CD4-positive, alpha-beta memory T cell (primary cell): ENCODE measurements around the gene DNAJB11. TPM values are rescaled to one million over a fixed set of nuclear protein-coding genes. Genes with fewer than 3 reads are reported as not detected.
A peak's percentile ranks its signal among the peaks of the same experiment; 100 is the strongest.

Experiments
- CTCF ChIA-PET: fragments of 350-600 bp; sonication (Branson Sonifier 250); formaldehyde crosslinking; loops from one replicate; lab custom pipeline; 2021; ENCODE audit warnings: inconsistent platforms; ENCODE audit not compliant: partially characterized antibody; lab: Charles Lee
- POLR2A ChIA-PET: fragments of 350-600 bp; sonication (Branson Sonifier 250); formaldehyde crosslinking; loops from one replicate; lab custom pipeline; 2021; ENCODE audit not compliant: partially characterized antibody; lab: Charles Lee
- DNase-seq, 5 donors: peaks; one replicate each; pipeline versions ENCODE4 v3.0.0 to v3.0.0-alpha.2; 2020 to 2022; ENCODE audit warnings: mixed read lengths in 1 of 5
- H3K27ac ChIP-seq: one replicate; pipeline ENCODE4 v1.7.0; 2013; ENCODE audit warnings: low read depth, low read length
- H3K27me3 ChIP-seq: 2 replicates; pipeline ENCODE4 v1.7.0; 2013; ENCODE audit warnings: mild to moderate bottlenecking, low read length, moderate library complexity; ENCODE audit not compliant: insufficient read depth
- H3K36me3 ChIP-seq: 2 replicates; pipeline ENCODE4 v1.7.0; 2013; ENCODE audit warnings: mild to moderate bottlenecking, low read length, moderate library complexity; ENCODE audit not compliant: insufficient read depth
- H3K4me1 ChIP-seq: 2 replicates; pipeline ENCODE4 v1.7.0; 2013; ENCODE audit warnings: mild to moderate bottlenecking, low read length, moderate library complexity; ENCODE audit not compliant: insufficient read depth
- H3K4me3 ChIP-seq, 2 donors: one replicate each; pipeline ENCODE4 v1.7.0; 2013; ENCODE audit warnings: low read length in 2 of 2, mild to moderate bottlenecking in 1 of 2
- H3K9me3 ChIP-seq, 2 donors: one replicate each; pipeline ENCODE4 v1.7.0; 2013; ENCODE audit warnings: low read length in 2 of 2, control low read depth in 1 of 2; ENCODE audit not compliant: control insufficient read depth in 1 of 2
- H3K27ac Mint-ChIP-seq, 7 donors: one replicate each; pipeline ENCODE4 v1.8.0; 2020 to 2021; ENCODE audit warnings: mixed read lengths in 7 of 7, mild to moderate bottlenecking in 6 of 7, inconsistent platforms in 3 of 7, moderate library complexity in 3 of 7
- H3K27me3 Mint-ChIP-seq, 2 donors: one replicate each; pipeline ENCODE4 v1.8.0; 2020 to 2021; ENCODE audit warnings: mixed read lengths in 2 of 2
- H3K36me3 Mint-ChIP-seq, 2 donors: one replicate each; pipeline ENCODE4 v1.8.0; 2020 to 2021; ENCODE audit warnings: mixed read lengths in 2 of 2, inconsistent platforms in 1 of 2, mild to moderate bottlenecking in 1 of 2
- H3K4me1 Mint-ChIP-seq, 4 donors: one replicate each; pipeline ENCODE4 v1.8.0; 2020 to 2021; ENCODE audit warnings: mixed read lengths in 4 of 4, mild to moderate bottlenecking in 1 of 4
- H3K4me3 Mint-ChIP-seq, 8 donors: one replicate each; pipeline ENCODE4 v1.8.0; 2020 to 2021; ENCODE audit warnings: mixed read lengths in 8 of 8, mild to moderate bottlenecking in 7 of 8, moderate library complexity in 6 of 8, inconsistent platforms in 3 of 8
- H3K9me3 Mint-ChIP-seq, 8 donors: one replicate each; pipeline ENCODE4 v1.8.0; 2020 to 2021; ENCODE audit warnings: mixed read lengths in 8 of 8, mild to moderate bottlenecking in 5 of 8, inconsistent platforms in 3 of 8, moderate library complexity in 1 of 8
- intact Hi-C: fragments of 100-400 bp; cut with micrococcal nuclease; formaldehyde crosslinking; loops from one replicate; pipeline ENCODE4 v1.15.1; 2023
- polyA plus RNA-seq, 2 donors: library from polyadenylated mRNA; unstranded; fragments of 300-500 nt; fragmentation: Illumina TruSeq; gene quantifications; one replicate each; pipeline ENCODE4 v1.2.3, GENCODE V29; 2021
- total RNA-seq, 2 experiments: library from RNA; stranded (reverse); gene quantifications; one replicate each; pipeline ENCODE4 v1.2.3, GENCODE V29; 2021

The DNAJB11 gene
- 10 to 100 TPM; 34.0 to 38.6 TPM for total RNA-seq
- 10 to 100 TPM; 37.6 to 40.0 TPM for polyA plus RNA-seq

DNA sequence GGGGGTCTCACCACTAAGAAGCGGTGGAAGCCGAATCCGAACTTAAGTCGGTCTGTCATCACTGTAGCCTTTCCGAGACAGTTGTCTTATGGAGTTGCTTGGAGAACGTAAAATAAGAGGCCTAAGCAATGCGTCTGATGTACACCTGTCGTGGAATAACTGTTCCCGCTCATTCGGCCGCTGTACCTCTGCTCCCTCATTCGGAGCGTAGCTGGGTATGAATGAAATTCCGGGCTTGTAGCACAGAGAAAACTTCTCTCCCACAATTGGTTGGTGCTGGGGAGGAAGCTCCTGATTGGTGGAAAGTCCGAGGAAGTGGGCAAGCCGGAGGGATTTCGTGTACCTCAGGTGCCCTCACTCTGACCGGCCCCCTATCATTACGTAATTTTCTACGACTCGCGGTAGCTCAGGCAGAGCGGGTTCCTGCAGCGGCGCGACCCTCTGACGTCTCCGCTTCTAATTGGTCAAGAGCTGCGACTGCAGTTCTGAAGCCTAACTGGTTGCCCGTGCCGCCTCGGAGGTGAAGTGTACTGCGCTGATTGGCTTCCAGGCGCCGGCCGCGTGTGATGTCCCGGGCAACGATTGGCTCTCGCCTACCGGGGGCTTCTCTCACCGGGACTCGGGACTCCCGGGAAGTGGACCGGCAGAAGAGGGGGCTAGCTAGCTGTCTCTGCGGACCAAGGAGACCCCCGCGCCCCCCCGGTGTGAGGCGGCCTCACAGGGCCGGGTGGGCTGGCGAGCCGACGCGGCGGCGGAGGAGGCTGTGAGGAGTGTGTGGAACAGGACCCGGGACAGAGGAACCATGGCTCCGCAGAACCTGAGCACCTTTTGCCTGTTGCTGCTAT lies at the start of gene DNAJB11:
DNAJB11 (plus strand) TSS at position 625 of the 845 bp plus-strand sequence; CDS start at position 803, 178 bp downstream.
- H3K4me3 ChIP-seq = peak within 1 kb of the TSS; percentile 71 to 93
- H3K4me1 Mint-ChIP-seq = peaks cover 30 to 71% (median 45%) of the 10 kb centered on the region in 4 donors
- H3K27ac Mint-ChIP-seq = peak within 1 kb of the TSS; percentile 95 to 99 (median 98)
- ChIA-PET CTCF (interaction anchor here (1.0 to 5.2 kb wide), 8 partner anchors 15 to 632 kb away, joined by 3 to 56 read pairs (median 4); partner anchors contain the start of genes EIF4A2 and TRA2B), POLR2A (interaction anchor here (0.6 to 8.5 kb wide), 20 partner anchors 9 to 1069 kb away, joined by 3 to 100 read pairs (median 4); partner anchors contain the start of genes EIF4A2, RPL39L, SENP2 and TRA2B)
- peaks cover 0 to 2% (median 0%) of the 10 kb centered on the region in 8 donors for H3K9me3 Mint-ChIP-seq
- H3K27me3 Mint-ChIP-seq = no peaks in the 10 kb centered on the region
- DNase-seq = peak; percentile 96 to 100 (median 99)
- H3K4me1 ChIP-seq = peaks cover 37% of the 10 kb centered on the region
- H3K27me3 ChIP-seq = no peaks in the 10 kb centered on the region
- peaks cover 7% of the 10 kb centered on the region for H3K36me3 ChIP-seq
- H3K36me3 Mint-ChIP-seq = peaks cover 15 to 44% of the 10 kb centered on the region in 2 donors
- H3K27ac ChIP-seq = peak within 1 kb of the TSS; percentile 91
- H3K4me3 Mint-ChIP-seq = peak within 1 kb of the TSS; percentile 89 to 100 (median 94)
- no peaks in the 10 kb centered on the region for H3K9me3 ChIP-seq
- intact Hi-C loops = loop anchor here (1.0 to 2.0 kb wide), 4 partner anchors 20 to 984 kb away; partner anchors contain the start of genes EIF4A2, RFC4 and SENP2

DNA sequence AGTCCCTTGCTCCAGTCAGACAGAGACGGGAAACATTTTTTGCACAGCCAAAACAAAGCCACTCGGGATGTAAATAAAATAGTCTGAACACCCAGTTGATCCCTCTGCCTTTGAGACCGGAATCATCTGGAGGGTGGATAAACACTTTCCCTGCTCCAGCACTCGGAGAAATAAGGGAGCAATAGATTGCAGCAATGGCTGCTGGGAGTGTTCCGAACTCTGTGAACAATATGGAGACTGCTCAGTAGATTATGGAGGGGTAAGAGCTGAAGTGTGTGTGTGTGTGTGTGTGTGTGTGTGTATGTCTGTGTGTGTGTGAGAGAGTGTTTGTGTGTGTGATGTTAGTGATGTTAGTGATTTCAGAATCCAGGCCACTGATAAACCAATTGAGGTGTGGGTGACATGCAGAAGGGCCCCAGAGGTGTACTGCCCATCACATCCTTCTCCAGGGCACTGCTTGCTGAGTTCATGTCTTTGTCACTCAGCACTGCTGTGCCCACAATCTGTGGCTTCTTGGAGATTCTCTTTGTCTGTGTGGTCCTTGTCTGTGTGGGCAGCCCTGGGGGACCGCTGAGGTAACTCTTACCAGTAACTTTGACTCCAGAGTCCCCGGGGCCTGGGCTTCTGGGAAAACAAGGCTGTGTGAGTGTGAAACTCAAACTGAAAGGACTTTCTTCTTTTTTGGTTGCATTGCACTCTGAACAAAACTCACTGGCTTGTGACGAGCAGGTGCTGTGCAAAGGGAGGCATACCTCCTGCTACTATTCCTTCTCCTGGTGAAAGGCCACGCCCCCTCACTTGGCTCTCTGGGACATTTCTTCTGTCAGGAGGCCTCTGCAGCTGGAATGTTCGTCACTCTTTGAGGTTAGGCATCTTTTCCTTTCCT lies 49.3 kb upstream of the DNAJB11 start:
- CTCF ChIA-PET = interaction anchor here (3.7 kb wide), 1 partner anchor 19 kb away, joined by 61 read pairs; no protein-coding TSS in a partner anchor
- peak overlapping the region in 2 of 8 donors; percentile 29 to 53 for H3K4me3 Mint-ChIP-seq
- peaks cover 0 to 4% of the 10 kb centered on the region in 2 donors for H3K36me3 Mint-ChIP-seq
- peaks cover 35 to 63% (median 49%) of the 10 kb centered on the region in 4 donors for H3K4me1 Mint-ChIP-seq
- Histone ChIP-seq H3K4me3 (no peak overlapping the region), H3K27me3 (no peaks in the 10 kb centered on the region), H3K27ac (no peak overlapping the region), H3K9me3 (no peaks in the 10 kb centered on the region), H3K36me3 (no peaks in the 10 kb centered on the region), H3K4me1 (peaks cover 57% of the 10 kb centered on the region)
- intact Hi-C loops = no loop called here
- H3K27ac Mint-ChIP-seq = peak overlapping the region; percentile 16 to 96 (median 57)
- DNase-seq = no peak
- no peaks in the 10 kb centered on the region for H3K9me3 Mint-ChIP-seq
- POLR2A ChIA-PET = interaction anchor here (3.2 kb wide), 1 partner anchor 13 kb away, joined by 26 read pairs; no protein-coding TSS in a partner anchor
- H3K27me3 Mint-ChIP-seq = no peaks in the 10 kb centered on the region

DNA sequence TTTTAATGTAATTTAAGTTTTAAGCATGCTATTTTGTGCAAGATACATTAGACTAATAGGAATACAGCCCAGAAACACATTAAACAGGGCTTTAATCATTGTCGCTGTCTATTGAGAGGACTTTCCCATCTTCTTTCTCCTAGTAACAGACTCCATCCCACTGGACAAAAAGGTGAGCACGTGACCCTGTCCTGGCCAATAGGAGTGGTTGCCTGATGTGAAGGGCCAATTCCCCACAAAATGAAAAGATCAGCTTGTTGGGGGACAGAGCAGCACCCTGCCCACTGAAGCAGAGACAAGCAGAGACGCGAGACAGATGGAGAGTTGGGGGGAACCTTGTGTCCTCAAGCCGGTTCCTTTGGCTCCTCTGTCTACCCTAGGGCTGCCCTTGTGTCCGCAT lies 47.5 kb upstream of the DNAJB11 start:
- Histone ChIP-seq H3K36me3 (no peaks in the 10 kb centered on the region), H3K27ac (no peak overlapping the region), H3K9me3 (no peaks in the 10 kb centered on the region), H3K4me3 (no peak overlapping the region), H3K4me1 (peaks cover 39% of the 10 kb centered on the region), H3K27me3 (no peaks in the 10 kb centered on the region)
- Mint-ChIP-seq H3K36me3 (peaks cover 0 to 10% of the 10 kb centered on the region in 2 donors), H3K27me3 (no peaks in the 10 kb centered on the region), H3K4me1 (peaks cover 25 to 44% (median 34%) of the 10 kb centered on the region in 4 donors), H3K27ac (no peak overlapping the region), H3K9me3 (no peaks in the 10 kb centered on the region), H3K4me3 (no peak overlapping the region)
- intact Hi-C loops = no loop called here
- ChIA-PET CTCF (no interaction called here), POLR2A (no interaction called here)
- no peak for DNase-seq

- CTCF ChIA-PET = no interaction called here
- Mint-ChIP-seq H3K9me3 (no peaks in the 10 kb centered on the region), H3K27me3 (no peaks in the 10 kb centered on the region), H3K4me3 (no peak overlapping the region), H3K27ac (peak overlapping the region in 1 of 7 donors; percentile 52), H3K36me3 (peaks cover 0 to 10% of the 10 kb centered on the region in 2 donors), H3K4me1 (peaks cover 23 to 41% (median 31%) of the 10 kb centered on the region in 4 donors)
- Histone ChIP-seq H3K27ac (no peak overlapping the region), H3K4me1 (peaks cover 35% of the 10 kb centered on the region), H3K36me3 (no peaks in the 10 kb centered on the region), H3K9me3 (no peaks in the 10 kb centered on the region), H3K27me3 (no peaks in the 10 kb centered on the region), H3K4me3 (no peak overlapping the region)
- intact Hi-C loops = no loop called here
- no peak for DNase-seq
- POLR2A ChIA-PET = no interaction called here
These were observed 47.1 kb upstream of the DNAJB11 start for GRCh38 chr3:186523434-186523833.

DNA sequence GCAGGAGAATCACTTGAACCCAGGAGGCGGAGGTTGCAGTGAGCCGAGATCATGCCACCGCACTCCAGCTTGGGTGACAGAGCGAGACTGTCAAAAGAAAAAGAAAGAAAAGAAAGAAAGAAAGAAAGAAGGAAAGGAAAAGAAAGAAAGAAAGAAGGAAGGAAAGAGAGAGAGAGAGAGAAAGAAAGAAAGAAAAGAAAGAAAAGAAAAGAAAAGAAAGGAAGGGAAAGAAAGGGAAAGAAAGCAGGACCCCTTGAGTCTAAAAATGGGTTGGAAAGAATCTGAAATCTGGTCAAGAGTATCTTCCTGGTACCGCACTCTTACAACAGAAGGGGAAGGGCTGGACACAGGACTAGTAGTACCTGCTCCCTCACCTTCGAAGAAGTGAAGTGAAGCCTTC lies 45.9 kb upstream of the DNAJB11 start:
- H3K4me1 ChIP-seq = peaks cover 27% of the 10 kb centered on the region
- Mint-ChIP-seq H3K9me3 (no peaks in the 10 kb centered on the region), H3K4me3 (no peak overlapping the region), H3K4me1 (peaks cover 19 to 39% (median 29%) of the 10 kb centered on the region in 4 donors), H3K36me3 (peaks cover 0 to 15% of the 10 kb centered on the region in 2 donors), H3K27ac (peak overlapping the region in 1 of 7 donors; percentile 68), H3K27me3 (no peaks in the 10 kb centered on the region)
- H3K27me3 ChIP-seq = no peaks in the 10 kb centered on the region
- no peak overlapping the region for H3K4me3 ChIP-seq
- no peak for DNase-seq
- no peak overlapping the region for H3K27ac ChIP-seq
- H3K9me3 ChIP-seq = no peaks in the 10 kb centered on the region
- POLR2A ChIA-PET = no interaction called here
- H3K36me3 ChIP-seq = no peaks in the 10 kb centered on the region
- intact Hi-C loops = no loop called here
- CTCF ChIA-PET = interaction anchor here (0.6 kb wide), 1 partner anchor 12 kb away, joined by 3 read pairs; no protein-coding TSS in a partner anchor

- CTCF ChIA-PET = interaction anchor here (0.6 to 1.4 kb wide), 2 partner anchors 9 to 11 kb away, joined by 3 to 7 read pairs; no protein-coding TSS in a partner anchor
- Mint-ChIP-seq H3K27ac (no peak overlapping the region), H3K36me3 (peaks cover 0 to 15% of the 10 kb centered on the region in 2 donors), H3K27me3 (no peaks in the 10 kb centered on the region), H3K4me3 (no peak overlapping the region), H3K9me3 (no peaks in the 10 kb centered on the region), H3K4me1 (peaks cover 20 to 34% (median 27%) of the 10 kb centered on the region in 4 donors)
- H3K27ac ChIP-seq = no peak overlapping the region
- no peaks in the 10 kb centered on the region for H3K9me3 ChIP-seq
- DNase-seq = no peak
- no peaks in the 10 kb centered on the region for H3K27me3 ChIP-seq
- H3K4me1 ChIP-seq = peaks cover 25% of the 10 kb centered on the region
- no peak overlapping the region for H3K4me3 ChIP-seq
- H3K36me3 ChIP-seq = no peaks in the 10 kb centered on the region
- POLR2A ChIA-PET = no interaction called here
- intact Hi-C loops = no loop called here
These were observed 44.9 kb upstream of the DNAJB11 start for GRCh38 chr3:186525369-186526255.
